GM10266 (cell line): Measurements from ENCODE around the gene BCL2L11.

ENCODE experiments used
- DNase-seq: peaks from one replicate; pipeline ENCODE4 v3.0.0; 2012; ENCODE audit errors: extremely low spot score
- TF ChIP-seq, protein P1 (sequence below): IDR thresholded peaks from 2 replicates; pipeline ENCODE4 v1.5.1; 2012; ENCODE audit warnings: mild to moderate bottlenecking, low read depth; ENCODE audit not compliant: control insufficient read depth, insufficient read depth; ENCODE audit errors: missing control alignments

BCL2L11 gene

DNA sequence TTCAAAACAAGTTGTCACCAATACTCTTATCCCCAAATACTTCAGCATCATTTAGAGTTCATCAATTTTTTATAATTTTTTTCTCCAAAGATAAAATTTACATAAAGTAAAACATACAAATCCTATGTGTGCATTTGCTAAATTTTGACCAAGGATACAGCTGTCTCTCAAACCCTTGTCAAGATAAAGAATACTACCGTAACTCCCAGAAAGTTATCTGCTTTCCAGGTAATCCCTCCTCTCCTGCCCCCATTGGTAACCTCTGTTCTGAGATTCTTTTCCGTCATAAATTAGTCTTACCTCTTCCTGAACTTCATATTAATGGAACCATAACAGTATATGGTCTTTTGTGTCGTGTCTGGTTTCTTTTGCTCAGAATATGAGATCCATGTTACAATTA lies 49.2 kb downstream of the BCL2L11 start:
- TF ChIP-seq, protein P1, sequence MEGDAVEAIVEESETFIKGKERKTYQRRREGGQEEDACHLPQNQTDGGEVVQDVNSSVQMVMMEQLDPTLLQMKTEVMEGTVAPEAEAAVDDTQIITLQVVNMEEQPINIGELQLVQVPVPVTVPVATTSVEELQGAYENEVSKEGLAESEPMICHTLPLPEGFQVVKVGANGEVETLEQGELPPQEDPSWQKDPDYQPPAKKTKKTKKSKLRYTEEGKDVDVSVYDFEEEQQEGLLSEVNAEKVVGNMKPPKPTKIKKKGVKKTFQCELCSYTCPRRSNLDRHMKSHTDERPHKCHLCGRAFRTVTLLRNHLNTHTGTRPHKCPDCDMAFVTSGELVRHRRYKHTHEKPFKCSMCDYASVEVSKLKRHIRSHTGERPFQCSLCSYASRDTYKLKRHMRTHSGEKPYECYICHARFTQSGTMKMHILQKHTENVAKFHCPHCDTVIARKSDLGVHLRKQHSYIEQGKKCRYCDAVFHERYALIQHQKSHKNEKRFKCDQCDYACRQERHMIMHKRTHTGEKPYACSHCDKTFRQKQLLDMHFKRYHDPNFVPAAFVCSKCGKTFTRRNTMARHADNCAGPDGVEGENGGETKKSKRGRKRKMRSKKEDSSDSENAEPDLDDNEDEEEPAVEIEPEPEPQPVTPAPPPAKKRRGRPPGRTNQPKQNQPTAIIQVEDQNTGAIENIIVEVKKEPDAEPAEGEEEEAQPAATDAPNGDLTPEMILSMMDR: no peak
- no peak for DNase-seq

DNA sequence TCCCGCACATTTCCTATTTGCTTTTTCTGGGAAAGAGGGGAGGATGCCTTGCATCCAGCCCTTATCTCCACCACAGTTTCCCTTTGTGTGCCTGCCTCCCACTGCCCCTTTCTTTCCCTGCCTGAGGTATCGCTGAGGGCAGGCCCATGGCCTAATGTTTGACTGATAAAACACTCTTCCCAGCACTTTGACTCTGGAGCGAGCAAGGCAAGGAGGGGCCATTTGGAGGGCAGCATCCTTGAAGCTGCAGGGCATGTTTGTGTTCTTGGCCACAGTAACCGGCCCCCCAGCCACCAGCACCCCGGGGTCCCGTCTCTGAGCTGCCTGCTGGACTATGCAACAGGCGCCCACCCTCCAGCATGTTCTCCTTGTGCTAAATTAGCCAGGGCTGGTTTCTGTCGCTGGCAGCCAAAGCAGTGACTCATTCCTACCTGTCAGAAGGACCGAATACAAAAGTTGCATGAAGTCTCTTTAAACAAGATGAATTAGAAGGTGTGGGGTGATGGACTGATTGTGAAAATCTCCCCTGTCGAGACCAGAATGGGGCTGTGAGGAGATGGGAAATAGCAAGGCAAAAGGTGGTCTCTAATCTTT lies 50.7 kb downstream of the BCL2L11 start:
- TF ChIP-seq, protein P1: no peak
- no peak for DNase-seq

DNA sequence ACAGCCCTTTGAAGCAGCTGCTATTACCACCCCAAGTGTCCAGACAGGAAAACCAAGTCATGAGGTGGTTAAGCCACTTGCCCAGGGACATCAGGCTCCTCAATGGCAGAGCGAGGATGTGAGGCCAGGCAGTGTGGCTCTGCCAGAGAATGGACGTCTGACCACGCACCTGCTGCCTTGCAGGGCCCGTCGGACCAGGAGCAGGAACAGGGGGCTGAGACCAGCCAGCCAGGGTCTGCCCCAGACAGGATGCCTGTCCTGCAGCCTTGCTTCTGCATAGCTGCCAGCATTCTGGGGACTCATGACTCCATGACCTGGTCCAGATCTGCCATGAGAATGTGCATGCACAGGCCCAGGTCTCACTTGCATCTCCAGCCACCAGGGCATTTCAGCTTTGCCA lies 52.0 kb downstream of the BCL2L11 start:
- TF ChIP-seq, protein P1: no peak
- DNase-seq: no peak

DNA sequence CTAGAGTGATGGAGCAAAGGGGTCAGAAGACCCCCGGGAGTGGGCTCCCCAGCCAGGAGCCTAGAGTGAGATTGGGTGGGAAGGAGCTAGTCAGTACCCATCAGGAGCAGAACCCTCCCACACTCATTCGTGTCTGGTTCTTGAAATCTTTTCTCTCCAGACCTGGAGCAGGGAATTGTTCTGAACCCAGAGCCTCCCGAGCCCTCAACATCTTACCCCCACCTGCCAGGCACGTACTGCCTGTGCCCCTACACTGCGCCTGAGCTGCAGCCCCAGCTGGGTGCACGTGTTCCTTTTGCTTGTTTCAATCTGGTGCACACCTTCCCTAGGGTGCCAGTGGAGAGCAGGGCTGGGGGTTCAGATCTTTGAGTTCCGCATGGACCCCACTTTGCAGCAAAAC lies 52.6 kb downstream of the BCL2L11 start:
- no peak for DNase-seq
- TF ChIP-seq, protein P1: no peak

DNA sequence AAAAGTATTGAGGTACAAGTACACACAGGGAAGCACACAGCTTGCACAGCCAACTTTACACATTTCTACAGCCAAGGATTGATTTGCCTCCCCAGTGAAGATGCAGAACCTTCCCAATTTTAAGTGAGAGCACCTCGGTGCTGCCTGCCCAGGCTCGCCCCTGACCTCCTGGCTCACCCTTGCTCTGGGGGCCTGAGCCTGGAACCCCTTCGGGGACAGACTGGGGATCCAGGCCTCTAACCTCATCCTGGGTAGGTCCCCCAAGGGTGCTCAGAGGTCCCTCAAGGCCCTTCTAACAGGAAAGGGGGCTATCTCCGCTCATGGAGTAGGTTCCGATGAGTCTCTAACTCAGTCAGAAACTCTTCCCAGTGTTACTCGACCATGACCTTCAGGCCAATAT lies 53.1 kb downstream of the BCL2L11 start:
- TF ChIP-seq, protein P1: no peak
- no peak for DNase-seq

DNA sequence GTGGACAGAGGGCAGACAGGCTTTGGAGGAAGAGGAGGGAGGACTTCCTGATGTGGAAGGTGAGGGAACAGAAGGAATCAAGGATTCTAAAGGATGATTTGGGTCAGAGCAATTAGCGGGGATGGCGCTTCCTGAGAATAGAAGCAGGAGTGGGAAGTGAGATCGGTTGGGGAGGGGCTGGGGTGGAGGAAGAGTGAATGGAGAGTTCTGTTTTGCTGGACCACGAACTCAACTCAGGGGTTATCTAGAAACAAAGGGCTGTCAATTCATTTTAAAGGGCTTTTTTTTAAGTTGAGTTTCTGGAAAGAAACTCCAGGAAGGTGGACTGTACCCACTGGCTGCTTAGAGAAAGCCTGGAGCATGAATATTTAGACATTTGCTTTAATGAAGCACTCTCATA lies 54.9 kb downstream of the BCL2L11 start:
- TF ChIP-seq, protein P1: no peak

DNA sequence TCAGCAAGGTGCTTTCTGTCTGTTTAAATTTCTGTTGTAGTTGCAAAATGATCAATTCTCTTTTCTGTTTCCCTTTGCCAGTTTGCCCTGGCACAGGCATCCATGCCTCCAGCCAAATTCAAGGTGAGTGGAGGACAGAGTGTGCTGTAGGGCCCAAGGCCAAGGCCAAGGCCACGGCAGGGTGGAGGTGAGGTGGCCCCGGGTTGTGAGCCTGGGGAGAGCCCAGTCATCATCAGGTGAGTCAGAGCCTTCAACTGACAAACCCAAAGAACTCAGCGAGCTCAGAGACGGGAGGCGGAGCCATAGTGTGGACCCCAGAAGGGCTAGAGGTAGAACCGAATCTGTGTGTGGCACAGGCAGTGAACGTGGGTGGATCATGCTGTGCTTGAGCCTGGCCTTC lies 55.7 kb downstream of the BCL2L11 start:
- TF ChIP-seq, protein P1: no peak
- DNase-seq: no peak

More for the DNA sequence above, 54.9 kb downstream of the BCL2L11 start:
- DNase-seq: no peak
